Suprapubic skin (tissue), 4 donors: Measurements from ENCODE around the gene FBXO38. TPM values are rescaled to one million over a fixed set of nuclear protein-coding genes. Genes with fewer than 3 reads are reported as not detected.
A peak's percentile ranks its signal among the peaks of the same experiment; 100 is the strongest.

Experiments used
- DNase-seq, 2 donors: peaks; one replicate each; pipeline ENCODE4 v3.0.0-alpha.2; 2019; ENCODE audit warnings: low spot score in 2 of 2
- H3K27ac ChIP-seq: fragments of 200-600 bp; sonication (generic); one replicate; pipeline ENCODE4 v1.5.1; 2019
- H3K27me3 ChIP-seq: fragments of 200-600 bp; sonication (generic); one replicate; pipeline ENCODE4 v1.5.1; 2019
- H3K36me3 ChIP-seq: fragments of 200-600 bp; sonication (generic); one replicate; pipeline ENCODE4 v1.5.1; 2019
- H3K4me1 ChIP-seq: fragments of 200-600 bp; sonication (generic); one replicate; pipeline ENCODE4 v1.5.1; 2019
- H3K4me3 ChIP-seq: fragments of 200-600 bp; sonication (generic); one replicate; pipeline ENCODE4 v1.5.1; 2019; ENCODE audit warnings: mild to moderate bottlenecking
- H3K9me3 ChIP-seq: fragments of 200-600 bp; sonication (generic); one replicate; pipeline ENCODE4 v1.5.1; 2019
- CTCF ChIP-seq, 2 donors: fragments of 200-600 bp in 1 of 2; fragments of 450-650 bp in 1 of 2; sonication (generic) in 1 of 2; IDR thresholded peaks; one replicate each; pipeline ENCODE4 v1.5.1; 2016 to 2019; ENCODE audit warnings: antibody characterized with exemption in 2 of 2, mild to moderate bottlenecking in 1 of 2, moderate library complexity in 1 of 2
- EP300 ChIP-seq: sonication (generic); formaldehyde crosslinking; IDR thresholded peaks from one replicate; pipeline ENCODE4 v1.6.1; 2017; ENCODE audit warnings: antibody characterized with exemption
- POLR2A ChIP-seq, 2 donors: fragments of 450-650 bp; IDR thresholded peaks; one replicate each; pipeline ENCODE4 v1.6.1; 2017; ENCODE audit warnings: antibody characterized with exemption in 2 of 2, mild to moderate bottlenecking in 2 of 2, moderate library complexity in 2 of 2
- POLR2AphosphoS5 ChIP-seq, 3 donors: sonication (generic); formaldehyde crosslinking; IDR thresholded peaks; one replicate each; pipeline ENCODE4 v1.6.1; 2017; ENCODE audit warnings: antibody characterized with exemption in 3 of 3
- WGBS: methylation state at CpG from one replicate; pipeline ENCODE4 v1.1.5; 2018; 5-methylcytosine and 5-hydroxymethylcytosine counted together
- total RNA-seq, 4 donors: library from RNA; depleted of rRNA; stranded (reverse); fragments of >200 nt; gene quantifications; one replicate each; pipeline ENCODE4 v1.1.0, GENCODE V29; 2016

FBXO38 gene
- total RNA-seq = 10 to 100 TPM; 18.2 to 98.8 (median 33.1) TPM

GRCh38 chr5:148383564-148384379 lies at the start of gene FBXO38:
Gene FBXO38, plus strand, starts transcription at chr5:148383958. Its CDS starts 10,819 bp downstream, at chr5:148394777.
- Histone ChIP-seq H3K27ac (peak within 1 kb of the TSS; percentile 92), H3K36me3 (peaks cover 5% of the 10 kb centered on the region), H3K4me3 (peak within 1 kb of the TSS; percentile 74), H3K4me1 (peaks cover 31% of the 10 kb centered on the region), H3K9me3 (no peaks in the 10 kb centered on the region), H3K27me3 (no peaks in the 10 kb centered on the region)
- under 1% methylated on average over 23 of the region's 45 CpGs for WGBS
- peak; percentile 97 to 98 for DNase-seq
- TF ChIP-seq POLR2AphosphoS5 (IDR thresholded peaks at IDR 0.05) (peak; percentile 27 to 99 (median 74)), CTCF (IDR thresholded peaks at IDR 0.05) (no peak), EP300 (no peak), POLR2A (IDR thresholded peaks at IDR 0.05) (peak; percentile 5 to 91)

- no peaks in the 10 kb centered on the region for H3K27me3 ChIP-seq
- no peaks in the 10 kb centered on the region for H3K4me1 ChIP-seq
- no peak for DNase-seq
- no peak within 1 kb of the TSS for H3K27ac ChIP-seq
- TF ChIP-seq CTCF (IDR thresholded peaks at IDR 0.05) (no peak), POLR2A (IDR thresholded peaks at IDR 0.05) (no peak), EP300 (no peak), POLR2AphosphoS5 (IDR thresholded peaks at IDR 0.05) (no peak)
- H3K4me3 ChIP-seq = no peak within 1 kb of the TSS
- H3K9me3 ChIP-seq = no peaks in the 10 kb centered on the region
- no peaks in the 10 kb centered on the region for H3K36me3 ChIP-seq
- 81% methylated on average over 3 of the region's 3 CpGs for WGBS
These were observed 48.5 kb upstream of the FBXO38 start, which contains the start of gene SPINK9 for GRCh38 chr5:148335259-148335658. Gene SPINK9, plus strand, starts transcription at chr5:148335559. Its CDS starts 55 bp downstream, at chr5:148335614.

- WGBS = 76% methylated on average over 3 of the region's 3 CpGs
- Histone ChIP-seq H3K36me3 (no peaks in the 10 kb centered on the region), H3K27me3 (no peaks in the 10 kb centered on the region), H3K9me3 (no peaks in the 10 kb centered on the region), H3K27ac (no peak overlapping the region), H3K4me1 (no peaks in the 10 kb centered on the region), H3K4me3 (no peak overlapping the region)
- DNase-seq = no peak
- no peak for TF ChIP-seq EP300
- TF ChIP-seq POLR2A (IDR thresholded peaks at IDR 0.05) = no peak
- TF ChIP-seq POLR2AphosphoS5 (IDR thresholded peaks at IDR 0.05) = no peak
- no peak for TF ChIP-seq CTCF (IDR thresholded peaks at IDR 0.05)
These were observed 46.9 kb upstream of the FBXO38 start for GRCh38 chr5:148336704-148337435.

GRCh38 chr5:148342371-148343045 lies 41.2 kb upstream of the FBXO38 start:
- whole genome bisulfite sequencing = 88% methylated on average over 2 of the region's 2 CpGs
- Histone ChIP-seq H3K9me3 (no peaks in the 10 kb centered on the region), H3K4me1 (no peaks in the 10 kb centered on the region), H3K36me3 (no peaks in the 10 kb centered on the region), H3K27me3 (no peaks in the 10 kb centered on the region), H3K27ac (no peak overlapping the region), H3K4me3 (no peak overlapping the region)
- TF ChIP-seq POLR2AphosphoS5 (IDR thresholded peaks at IDR 0.05) (no peak), POLR2A (IDR thresholded peaks at IDR 0.05) (no peak), EP300 (no peak), CTCF (IDR thresholded peaks at IDR 0.05) (no peak)
- no peak for DNase-seq
